OCI-LY7 (cell line): ENCODE data around the gene CIDEB. TPM values are rescaled to one million over a fixed set of nuclear protein-coding genes. Genes with fewer than 3 reads are reported as not detected.

Experiments used
- BruUV-seq: library from RNA; stranded (reverse); fragments of 400-500 nt; replicated peaks from 2 replicates; lab custom pipeline; 2021; lab: Mats Ljungman, UMichigan
- CTCF ChIA-PET: fragments of 300-600 bp; sonication (Branson Sonifier 250); formaldehyde crosslinking; loops from one replicate; lab custom pipeline; 2022; ENCODE audit warnings: antibody characterized with exemption; ENCODE audit not compliant: unreplicated experiment; lab: Charles Lee
- POLR2A ChIA-PET: fragments of 300-600 bp; sonication (Branson Sonifier 250); formaldehyde crosslinking; loops from one replicate; lab custom pipeline; 2022; ENCODE audit warnings: antibody characterized with exemption; lab: Charles Lee
- DNase-seq: peaks from one replicate; pipeline ENCODE4 v3.0.0-alpha.2; 2015; ENCODE audit warnings: low spot score
- H2AFZ ChIP-seq: fragments of 200-600 bp; sonication (generic), shearing (Covaris generic); 2 replicates; pipeline ENCODE4 v1.6.1; 2014; ENCODE audit warnings: mild to moderate bottlenecking, antibody characterized with exemption, low read length, moderate library complexity
- H3K27ac ChIP-seq: fragments of 200-600 bp; sonication (generic); 2 replicates; pipeline ENCODE4 v1.5.1; 2014; ENCODE audit warnings: mixed run types, low read depth, mild to moderate bottlenecking, moderate library complexity, low read length, inconsistent platforms; ENCODE audit not compliant: poor library complexity, severe bottlenecking
- H3K36me3 ChIP-seq: fragments of 200-600 bp; sonication (generic); 2 replicates; pipeline ENCODE4 v1.6.1; 2014; ENCODE audit warnings: mild to moderate bottlenecking, antibody characterized with exemption, low read length, moderate library complexity, mixed read lengths; ENCODE audit not compliant: insufficient read depth
- H3K4me1 ChIP-seq: fragments of 200-600 bp; sonication (generic); 2 replicates; pipeline ENCODE4 v1.5.1; 2014; ENCODE audit warnings: mild to moderate bottlenecking, low read length; ENCODE audit not compliant: insufficient read depth, poor library complexity, severe bottlenecking
- H3K4me2 ChIP-seq: fragments of 200-600 bp; sonication (generic); 2 replicates; pipeline ENCODE4 v1.6.1; 2014; ENCODE audit warnings: mild to moderate bottlenecking, low read length
- H3K4me3 ChIP-seq: fragments of 200-600 bp; sonication (generic); 2 replicates; pipeline ENCODE4 v1.5.1; 2014; ENCODE audit warnings: mild to moderate bottlenecking, low read depth, low read length; ENCODE audit not compliant: poor library complexity, severe bottlenecking
- H3K79me2 ChIP-seq: fragments of 200-600 bp; sonication (generic); 2 replicates; pipeline ENCODE4 v1.6.1; 2016; ENCODE audit warnings: low read depth, mild to moderate bottlenecking, low read length, moderate library complexity, mixed read lengths; ENCODE audit not compliant: insufficient read depth
- H3K9me2 ChIP-seq: fragments of 200-600 bp; sonication (generic); 2 replicates; pipeline ENCODE4 v1.6.1; 2016; ENCODE audit warnings: mild to moderate bottlenecking, low read length, mixed read lengths; ENCODE audit not compliant: insufficient read depth
- H3K9me3 ChIP-seq: fragments of 200-600 bp; sonication (generic); 2 replicates; pipeline ENCODE4 v1.6.1; 2014; ENCODE audit warnings: mild to moderate bottlenecking, mixed run types, low read length, mixed read lengths
- H4K20me1 ChIP-seq: fragments of 200-600 bp; sonication (generic); 2 replicates; pipeline ENCODE4 v1.6.1; 2014; ENCODE audit warnings: mild to moderate bottlenecking, antibody characterized with exemption, low read length, moderate library complexity, mixed read lengths; ENCODE audit not compliant: insufficient read depth
- EZH2phosphoT487 ChIP-seq: fragments of 200-600 bp; sonication (generic); IDR thresholded peaks from 2 replicates; pipeline ENCODE4 v1.6.1; 2018; ENCODE audit warnings: low read depth, borderline replicate concordance, mild to moderate bottlenecking, mixed run types, antibody characterized with exemption, low read length, moderate library complexity, mixed read lengths
- intact Hi-C: fragments of 100-400 bp; cut with micrococcal nuclease; formaldehyde crosslinking; loops from one replicate; pipeline ENCODE4 v1.10.0; 2022; ENCODE audit not compliant: unreplicated experiment
- total RNA-seq, 2 experiments: library from RNA; depleted of rRNA in 1 of 2; stranded (reverse); fragments of >200 nt in 1 of 2; shearing (Covaris generic) in 1 of 2; gene quantifications; 2 replicates each; pipeline ENCODE4 v1.2.3, GENCODE V29; 2014 to 2022
- TF ChIP-seq, protein P1 (sequence below): fragments of 200-600 bp; sonication (generic); conservative IDR thresholded peaks from 2 replicates; pipeline ENCODE4 v1.5.1; 2014; ENCODE audit warnings: mild to moderate bottlenecking, antibody characterized with exemption, low read length, moderate library complexity, mixed read lengths

CIDEB gene
- total RNA-seq, 2 experiments from 2014 or later: 1.6 TPM; not detected in 1

DNA sequence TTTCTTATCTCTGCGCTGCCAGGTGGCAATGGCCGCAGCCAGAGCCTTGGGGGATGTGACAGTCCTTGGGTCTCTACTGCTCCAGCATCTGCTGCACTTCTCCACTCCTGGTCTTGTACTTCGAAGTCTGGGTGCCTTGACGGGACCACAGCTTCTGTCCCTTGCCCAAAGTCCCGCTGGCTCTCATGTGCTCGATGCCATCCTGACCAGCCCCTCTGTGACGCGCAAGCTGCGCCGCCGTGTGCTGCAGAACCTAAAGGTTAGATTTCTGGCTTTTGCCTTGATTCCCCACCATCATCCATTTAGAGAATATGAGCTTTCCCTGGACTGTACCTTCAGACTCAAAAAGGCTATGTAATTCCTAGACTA is 3.8 kb downstream of the CIDEB start:
- POLR2A ChIA-PET: no interaction called here
- BruUV-seq: no TSS peak

DNA sequence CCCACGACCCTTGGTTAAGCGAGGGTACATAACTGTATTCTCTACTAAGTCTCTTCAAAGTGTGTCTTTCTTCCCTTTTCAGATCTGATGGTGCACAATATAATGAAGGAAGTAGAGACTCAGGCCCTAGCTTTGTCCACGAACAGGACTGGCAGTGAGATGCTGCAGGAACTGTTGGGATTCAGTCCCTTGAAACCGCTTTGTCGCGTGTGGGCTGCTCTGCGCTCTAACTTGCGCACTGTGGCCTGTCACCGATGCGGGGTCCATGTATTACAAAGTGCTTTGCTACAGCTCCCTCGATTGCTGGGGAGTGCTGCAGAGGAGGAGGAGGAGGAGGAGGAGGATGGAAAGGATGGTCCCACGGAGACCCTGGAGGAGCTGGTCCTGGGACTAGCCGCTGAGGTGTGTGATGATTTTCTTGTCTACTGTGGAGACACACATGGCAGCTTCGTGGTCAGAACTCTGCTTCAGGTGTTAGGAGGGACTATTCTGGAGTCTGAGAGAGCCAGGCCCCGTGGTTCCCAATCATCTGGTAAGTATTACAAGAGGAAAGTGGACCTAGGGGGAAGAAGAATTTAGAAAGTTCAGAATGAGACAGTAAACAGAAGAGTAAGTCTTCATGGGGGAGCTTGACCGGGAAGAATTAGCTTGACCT is 7.3 kb downstream of the CIDEB start:
- CTCF ChIA-PET: interaction anchor here (0.5 to 1.6 kb wide), 5 partner anchors 24 to 667 kb away, joined by 3 to 6 read pairs (median 3); partner anchors contain the start of gene TINF2
- no peaks in the 10 kb centered on the region for H3K9me3 ChIP-seq
- peaks cover 11% of the 10 kb centered on the region; the same call in 1 of the 2 replicates for H4K20me1 ChIP-seq
- POLR2A ChIA-PET: interaction anchor here (0.6 to 4.0 kb wide), 8 partner anchors 7 to 106 kb away, joined by 3 to 25 read pairs (median 5); partner anchors contain the start of genes CIDEB, LTB4R, LTB4R2 and MDP1
- H3K4me1 ChIP-seq: peaks cover 30% of the 10 kb centered on the region
- peaks cover 23% of the 10 kb centered on the region for H3K79me2 ChIP-seq
- peak overlapping the region; percentile 44; the same call in 1 of the 2 replicates for H2AFZ ChIP-seq
- peak overlapping the region; percentile 38 for H3K27ac ChIP-seq
- H3K4me3 ChIP-seq: peak overlapping the region; percentile 99
- DNase-seq: no peak
- H3K36me3 ChIP-seq: peaks cover 56% of the 10 kb centered on the region
- no TSS peak for BruUV-seq
- intact Hi-C loops: no loop called here
- H3K4me2 ChIP-seq: peak overlapping the region; percentile 89
- H3K9me2 ChIP-seq: no peaks in the 10 kb centered on the region
- TF ChIP-seq, protein P1, sequence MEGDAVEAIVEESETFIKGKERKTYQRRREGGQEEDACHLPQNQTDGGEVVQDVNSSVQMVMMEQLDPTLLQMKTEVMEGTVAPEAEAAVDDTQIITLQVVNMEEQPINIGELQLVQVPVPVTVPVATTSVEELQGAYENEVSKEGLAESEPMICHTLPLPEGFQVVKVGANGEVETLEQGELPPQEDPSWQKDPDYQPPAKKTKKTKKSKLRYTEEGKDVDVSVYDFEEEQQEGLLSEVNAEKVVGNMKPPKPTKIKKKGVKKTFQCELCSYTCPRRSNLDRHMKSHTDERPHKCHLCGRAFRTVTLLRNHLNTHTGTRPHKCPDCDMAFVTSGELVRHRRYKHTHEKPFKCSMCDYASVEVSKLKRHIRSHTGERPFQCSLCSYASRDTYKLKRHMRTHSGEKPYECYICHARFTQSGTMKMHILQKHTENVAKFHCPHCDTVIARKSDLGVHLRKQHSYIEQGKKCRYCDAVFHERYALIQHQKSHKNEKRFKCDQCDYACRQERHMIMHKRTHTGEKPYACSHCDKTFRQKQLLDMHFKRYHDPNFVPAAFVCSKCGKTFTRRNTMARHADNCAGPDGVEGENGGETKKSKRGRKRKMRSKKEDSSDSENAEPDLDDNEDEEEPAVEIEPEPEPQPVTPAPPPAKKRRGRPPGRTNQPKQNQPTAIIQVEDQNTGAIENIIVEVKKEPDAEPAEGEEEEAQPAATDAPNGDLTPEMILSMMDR: no peak
- TF ChIP-seq EZH2phosphoT487: no peak

More for the DNA sequence above, 3.8 kb downstream of the CIDEB start:
- Histone ChIP-seq H3K4me3 (no peak overlapping the region), H3K36me3 (peaks cover 81% of the 10 kb centered on the region), H4K20me1 (peaks cover 11% of the 10 kb centered on the region; the same call in 1 of the 2 replicates), H3K9me2 (no peaks in the 10 kb centered on the region), H3K9me3 (no peaks in the 10 kb centered on the region), H3K79me2 (peaks cover 23% of the 10 kb centered on the region), H3K27ac (no peak overlapping the region), H2AFZ (no peak overlapping the region), H3K4me2 (no peak overlapping the region), H3K4me1 (peaks cover 15% of the 10 kb centered on the region)
- CTCF ChIA-PET: interaction anchor here (1.0 to 1.7 kb wide), 2 partner anchors 21 to 36 kb away, joined by 3 read pairs; partner anchors contain the start of gene RIPK3
- intact Hi-C loops: no loop called here
- TF ChIP-seq EZH2phosphoT487: no peak
- DNase-seq: no peak

- peak within 1 kb of the TSS; percentile 38 for H3K27ac ChIP-seq
- intact Hi-C loops: loop anchor here (2.0 to 5.0 kb wide), 2 partner anchors 29 to 287 kb away; partner anchors contain the start of gene RABGGTA
- peaks cover 11% of the 10 kb centered on the region; the same call in 1 of the 2 replicates for H4K20me1 ChIP-seq
- H3K4me2 ChIP-seq: peak within 1 kb of the TSS; percentile 89
- H3K4me1 ChIP-seq: peaks cover 30% of the 10 kb centered on the region
- ChIA-PET CTCF (interaction anchor here (0.5 to 1.6 kb wide), 6 partner anchors 25 to 666 kb away, joined by 3 to 6 read pairs (median 3); partner anchors contain the start of gene TINF2), POLR2A (interaction anchor here (0.5 to 4.0 kb wide), 7 partner anchors 8 to 224 kb away, joined by 3 to 25 read pairs (median 3); partner anchors contain the start of genes CIDEB, MDP1 and TINF2)
- H3K79me2 ChIP-seq: peaks cover 23% of the 10 kb centered on the region
- TF ChIP-seq, protein P1: no peak
- no peaks in the 10 kb centered on the region for H3K9me3 ChIP-seq
- peak; percentile 94 for DNase-seq
- H3K36me3 ChIP-seq: peaks cover 53% of the 10 kb centered on the region
- peak within 1 kb of the TSS; percentile 99 for H3K4me3 ChIP-seq
- H3K9me2 ChIP-seq: no peaks in the 10 kb centered on the region
- TSS peak; percentile 74 for BruUV-seq
- peak within 1 kb of the TSS; percentile 44; the same call in 1 of the 2 replicates for H2AFZ ChIP-seq
Observed at GRCh38 chr14:24299255-24300191, 8.3 kb downstream of the CIDEB start, which contains the start of the genes DHRS1 and NOP9. Gene DHRS1, minus strand, starts transcription at chr14:24299780. Its CDS starts 674 bp downstream, at chr14:24299106. Gene NOP9, plus strand, starts transcription at chr14:24299850. Its CDS starts 105 bp downstream, at chr14:24299955.
